Measurements from ENCODE around the gene MTCH2.

DNA sequence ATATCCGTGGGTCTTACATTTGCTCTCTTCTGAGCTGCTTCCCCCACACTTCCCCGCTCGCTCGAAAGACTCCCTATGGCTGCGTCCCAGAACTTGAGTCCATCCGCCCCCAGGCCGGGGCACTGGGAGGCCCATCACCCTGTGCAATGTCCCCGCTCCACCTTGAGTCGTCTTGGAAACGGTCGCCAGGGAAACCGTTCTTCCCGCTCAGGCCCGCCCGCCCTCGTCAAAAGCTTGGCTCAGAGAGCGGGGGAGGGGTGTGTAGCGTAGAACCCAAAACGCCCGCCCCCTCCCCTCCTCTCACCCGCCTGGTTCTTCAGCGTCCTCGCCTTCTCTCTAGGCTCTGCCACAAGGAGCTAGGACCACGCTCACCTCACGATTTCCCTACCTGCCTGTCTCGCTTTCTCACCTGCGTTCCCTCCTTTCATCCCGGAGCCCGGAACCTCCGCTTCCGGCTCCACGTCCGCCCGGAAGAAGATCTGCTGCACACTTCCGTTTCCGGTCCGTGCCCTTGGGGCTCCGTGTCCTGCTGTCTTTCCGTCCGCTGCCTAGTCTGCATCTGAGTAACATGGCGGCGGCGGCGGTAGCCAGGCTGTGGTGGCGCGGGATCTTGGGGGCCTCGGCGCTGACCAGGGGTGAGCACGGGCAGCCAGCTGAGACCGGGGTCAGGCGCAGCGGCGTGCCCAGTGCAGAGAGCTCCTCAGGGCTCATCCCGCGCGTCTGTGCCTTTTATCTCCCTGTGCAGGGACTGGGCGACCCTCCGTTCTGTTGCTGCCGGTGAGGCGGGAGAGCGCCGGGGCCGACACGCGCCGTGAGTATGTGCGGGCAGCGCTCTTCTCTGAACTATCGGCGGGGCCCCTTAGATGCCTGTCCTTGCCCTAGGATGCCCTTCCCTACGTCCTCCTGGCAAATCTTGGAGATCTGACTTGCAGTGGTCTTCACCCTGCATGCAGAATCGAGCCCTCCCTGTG lies 63.5 kb downstream of the MTCH2 start, which contains the start of the genes KBTBD4 and NDUFS3:
- no peak for TF ChIP-seq CTCF (conservative IDR thresholded peaks at IDR 0.05 in 1 of 2, IDR thresholded peaks at IDR 0.05 in 1 of 2; ENCODE audit: extremely low read depth in 1 of 2, insufficient read depth in 1 of 2, low read depth in 1 of 2, low read length in 2 of 2)
- TF ChIP-seq EZH2 (IDR thresholded peaks at IDR 0.05; ENCODE audit: borderline replicate concordance, low read length), result no peak
